ENCODE measurements around the gene LTB. TPM values are rescaled to one million over a fixed set of nuclear protein-coding genes. Genes with fewer than 3 reads are reported as not detected.

LTB gene
- total and polyA plus RNA-seq, 9 of the 15 experiments (the other 6 are each of a cell fraction or from before 2014, with no cell fraction given): 0.07 to 0.51 TPM; not detected in 7

DNA sequence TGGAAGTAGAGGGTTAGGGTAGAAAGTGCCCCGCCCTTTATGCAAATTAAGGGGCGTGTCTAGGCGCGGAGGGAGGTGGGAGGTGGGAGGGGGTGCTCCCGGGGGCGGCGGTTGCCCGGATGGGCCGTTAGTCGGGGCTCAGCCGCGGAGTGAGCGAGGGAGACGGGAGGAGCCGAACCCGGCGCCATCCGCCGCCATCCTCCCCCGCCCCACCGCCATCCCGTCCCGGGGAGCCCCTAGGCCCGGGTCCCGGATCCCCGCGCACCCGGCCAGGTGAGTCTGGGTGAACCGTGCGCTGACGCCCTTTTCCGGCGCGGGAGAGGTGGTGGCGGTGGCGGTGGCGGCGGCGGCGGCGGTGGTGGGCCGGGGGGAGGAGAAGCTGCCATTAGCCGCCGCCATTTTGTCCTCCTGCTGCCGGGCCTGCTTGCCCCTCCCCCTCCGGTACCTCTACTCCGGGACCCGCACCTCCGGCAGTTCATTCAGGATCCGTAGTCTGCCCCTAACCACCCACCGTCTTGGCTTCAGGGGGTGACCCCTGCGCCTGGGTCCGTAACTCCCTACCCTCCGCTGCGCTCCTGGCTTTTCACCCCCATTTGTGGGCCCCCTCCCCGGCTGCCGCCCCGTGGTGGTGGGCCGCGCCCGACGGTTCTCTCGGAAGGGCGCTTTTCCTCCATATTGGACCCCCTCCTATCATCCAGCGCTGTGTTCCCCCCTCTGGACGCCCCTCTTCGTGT lies 38.5 kb upstream of the LTB start, which contains the start of gene PRRC2A (continued):
- TF ChIP-seq HDAC8 (tag; IDR thresholded peaks at IDR 0.05) (no peak), ZNF507 (tag; conservative IDR thresholded peaks at IDR 0.05) (no peak), RNF2 (IDR thresholded peaks at IDR 0.05) (no peak; the same call in none of the 2 replicates), THAP12 (CRISPR knock-in tag; IDR thresholded peaks at IDR 0.05) (peak; percentile 75), ZNF263 (CRISPR knock-in tag; IDR thresholded peaks at IDR 0.05; ENCODE audit: borderline replicate concordance) (peak; percentile 57; the same call in 1 of the 2 replicates), KLF10 (CRISPR knock-in tag; IDR thresholded peaks at IDR 0.05) (no peak), NR3C1 (CRISPR knock-in tag; IDR thresholded peaks at IDR 0.05) (0 out of 2 replicates have a peak, but pooled peaks have one; percentile 61), NR1H2 (CRISPR knock-in tag; IDR thresholded peaks at IDR 0.05) (peak; percentile 22; the same call in 1 of the 2 replicates), DNMT1 (IDR thresholded peaks at IDR 0.05) (0 out of 2 replicates have a peak, but pooled peaks have one; percentile 52), COPS2 (conservative IDR thresholded peaks at IDR 0.05) (no peak), HDAC3 (IDR thresholded peaks at IDR 0.05; ENCODE audit: borderline replicate concordance, partially characterized antibody) (peak; percentile 30), PHB (CRISPR knock-in tag; IDR thresholded peaks at IDR 0.05) (peak; percentile 53; the same call in 1 of the 2 replicates), DACH1 (IDR thresholded peaks at IDR 0.05; ENCODE audit: partially characterized antibody) (peak; percentile 31), MIER1 (IDR thresholded peaks at IDR 0.05; ENCODE audit: low read depth) (no peak)
- TF ChIP-seq, protein P1, sequence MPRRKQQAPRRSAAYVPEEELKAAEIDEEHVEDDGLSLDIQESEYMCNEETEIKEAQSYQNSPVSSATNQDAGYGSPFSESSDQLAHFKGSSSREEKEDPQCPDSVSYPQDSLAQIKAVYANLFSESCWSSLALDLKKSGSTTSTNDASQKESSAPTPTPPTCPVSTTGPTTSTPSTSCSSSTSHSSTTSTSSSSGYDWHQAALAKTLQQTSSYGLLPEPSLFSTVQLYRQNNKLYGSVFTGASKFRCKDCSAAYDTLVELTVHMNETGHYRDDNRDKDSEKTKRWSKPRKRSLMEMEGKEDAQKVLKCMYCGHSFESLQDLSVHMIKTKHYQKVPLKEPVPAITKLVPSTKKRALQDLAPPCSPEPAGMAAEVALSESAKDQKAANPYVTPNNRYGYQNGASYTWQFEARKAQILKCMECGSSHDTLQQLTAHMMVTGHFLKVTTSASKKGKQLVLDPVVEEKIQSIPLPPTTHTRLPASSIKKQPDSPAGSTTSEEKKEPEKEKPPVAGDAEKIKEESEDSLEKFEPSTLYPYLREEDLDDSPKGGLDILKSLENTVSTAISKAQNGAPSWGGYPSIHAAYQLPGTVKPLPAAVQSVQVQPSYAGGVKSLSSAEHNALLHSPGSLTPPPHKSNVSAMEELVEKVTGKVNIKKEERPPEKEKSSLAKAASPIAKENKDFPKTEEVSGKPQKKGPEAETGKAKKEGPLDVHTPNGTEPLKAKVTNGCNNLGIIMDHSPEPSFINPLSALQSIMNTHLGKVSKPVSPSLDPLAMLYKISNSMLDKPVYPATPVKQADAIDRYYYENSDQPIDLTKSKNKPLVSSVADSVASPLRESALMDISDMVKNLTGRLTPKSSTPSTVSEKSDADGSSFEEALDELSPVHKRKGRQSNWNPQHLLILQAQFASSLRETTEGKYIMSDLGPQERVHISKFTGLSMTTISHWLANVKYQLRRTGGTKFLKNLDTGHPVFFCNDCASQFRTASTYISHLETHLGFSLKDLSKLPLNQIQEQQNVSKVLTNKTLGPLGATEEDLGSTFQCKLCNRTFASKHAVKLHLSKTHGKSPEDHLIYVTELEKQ (CRISPR knock-in tag; IDR thresholded peaks at IDR 0.05): no peak
- TF ChIP-seq, protein P2, sequence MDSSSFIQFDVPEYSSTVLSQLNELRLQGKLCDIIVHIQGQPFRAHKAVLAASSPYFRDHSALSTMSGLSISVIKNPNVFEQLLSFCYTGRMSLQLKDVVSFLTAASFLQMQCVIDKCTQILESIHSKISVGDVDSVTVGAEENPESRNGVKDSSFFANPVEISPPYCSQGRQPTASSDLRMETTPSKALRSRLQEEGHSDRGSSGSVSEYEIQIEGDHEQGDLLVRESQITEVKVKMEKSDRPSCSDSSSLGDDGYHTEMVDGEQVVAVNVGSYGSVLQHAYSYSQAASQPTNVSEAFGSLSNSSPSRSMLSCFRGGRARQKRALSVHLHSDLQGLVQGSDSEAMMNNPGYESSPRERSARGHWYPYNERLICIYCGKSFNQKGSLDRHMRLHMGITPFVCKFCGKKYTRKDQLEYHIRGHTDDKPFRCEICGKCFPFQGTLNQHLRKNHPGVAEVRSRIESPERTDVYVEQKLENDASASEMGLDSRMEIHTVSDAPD (CRISPR knock-in tag; IDR thresholded peaks at IDR 0.05): no peak
- TF ChIP-seq, protein P3, sequence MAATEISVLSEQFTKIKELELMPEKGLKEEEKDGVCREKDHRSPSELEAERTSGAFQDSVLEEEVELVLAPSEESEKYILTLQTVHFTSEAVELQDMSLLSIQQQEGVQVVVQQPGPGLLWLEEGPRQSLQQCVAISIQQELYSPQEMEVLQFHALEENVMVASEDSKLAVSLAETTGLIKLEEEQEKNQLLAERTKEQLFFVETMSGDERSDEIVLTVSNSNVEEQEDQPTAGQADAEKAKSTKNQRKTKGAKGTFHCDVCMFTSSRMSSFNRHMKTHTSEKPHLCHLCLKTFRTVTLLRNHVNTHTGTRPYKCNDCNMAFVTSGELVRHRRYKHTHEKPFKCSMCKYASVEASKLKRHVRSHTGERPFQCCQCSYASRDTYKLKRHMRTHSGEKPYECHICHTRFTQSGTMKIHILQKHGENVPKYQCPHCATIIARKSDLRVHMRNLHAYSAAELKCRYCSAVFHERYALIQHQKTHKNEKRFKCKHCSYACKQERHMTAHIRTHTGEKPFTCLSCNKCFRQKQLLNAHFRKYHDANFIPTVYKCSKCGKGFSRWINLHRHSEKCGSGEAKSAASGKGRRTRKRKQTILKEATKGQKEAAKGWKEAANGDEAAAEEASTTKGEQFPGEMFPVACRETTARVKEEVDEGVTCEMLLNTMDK (IDR thresholded peaks at IDR 0.05; ENCODE audit: borderline replicate concordance, insufficient read depth, low read depth, low read length, poor library complexity, severe bottlenecking): peak; percentile 1

Data from K562 (cell line).